ENCODE measurements around the gene ASB18. TPM values are rescaled to one million over a fixed set of nuclear protein-coding genes. Genes with fewer than 3 reads are reported as not detected.

The ASB18 gene
- total and polyA plus RNA-seq, 2 of the 13 experiments (the other 11 are each of a cell fraction or from before 2014, with no cell fraction given) = not detected

GRCh38 chr2:236215761-236216333 is 48.4 kb downstream of the ASB18 start:
- no peak for TF ChIP-seq HNRNPH1 (optimal IDR thresholded peaks at IDR 0.05; ENCODE audit: low read depth, low read length)
- no peak for TF ChIP-seq KDM5B (CRISPR knock-in tag; IDR thresholded peaks at IDR 0.05; ENCODE audit: borderline replicate concordance)
- TF ChIP-seq MNT (IDR thresholded peaks at IDR 0.05) = no peak
- no peak for TF ChIP-seq ZFP90 (CRISPR knock-in tag; IDR thresholded peaks at IDR 0.05; ENCODE audit: borderline replicate concordance)
- no peak for TF ChIP-seq ZNF572 (CRISPR knock-in tag; IDR thresholded peaks at IDR 0.05)
- TF ChIP-seq MED13 (CRISPR knock-in tag; IDR thresholded peaks at IDR 0.05) = no peak
- TF ChIP-seq NR2F2 (IDR thresholded peaks at IDR 0.05; ENCODE audit: borderline replicate concordance, low read depth) = no peak
- no peak for TF ChIP-seq ZNF263 (CRISPR knock-in tag; IDR thresholded peaks at IDR 0.05)
- no peak for TF ChIP-seq MZF1 (CRISPR knock-in tag; IDR thresholded peaks at IDR 0.05; ENCODE audit: borderline replicate concordance)
- no peak for TF ChIP-seq ZNF841 (CRISPR knock-in tag; IDR thresholded peaks at IDR 0.05; ENCODE audit: borderline replicate concordance)
- no peak for TF ChIP-seq NKX3-1 (CRISPR knock-in tag; IDR thresholded peaks at IDR 0.05)
- TF ChIP-seq ZBTB10 (CRISPR knock-in tag; IDR thresholded peaks at IDR 0.05; ENCODE audit: borderline replicate concordance) = no peak
- TF ChIP-seq ZBTB33 (CRISPR knock-in tag; IDR thresholded peaks at IDR 0.05) = no peak
- no peak for TF ChIP-seq CENPT (CRISPR knock-in tag; IDR thresholded peaks at IDR 0.05; ENCODE audit: low read depth)
- no peak for TF ChIP-seq GTF3A (CRISPR knock-in tag; conservative IDR thresholded peaks at IDR 0.05)
- TF ChIP-seq ZNF33A (CRISPR knock-in tag; IDR thresholded peaks at IDR 0.05; ENCODE audit: borderline replicate concordance) = no peak
- TF ChIP-seq MAF1 (CRISPR knock-in tag; IDR thresholded peaks at IDR 0.05; ENCODE audit: borderline replicate concordance) = no peak
- no peak for TF ChIP-seq AGO2 (optimal IDR thresholded peaks at IDR 0.05; ENCODE audit: low read depth, low read length)
- no peaks in the 10 kb centered on the region for H3K9me3 ChIP-seq (ENCODE audit: low read length)
- CTCF ChIA-PET (ENCODE audit: low intra/inter-chr PET ratio, low total read pairs) = no interaction called here
- ATAC-seq = no peak
- no peaks in the 10 kb centered on the region for H4K20me1 ChIP-seq (ENCODE audit: insufficient read depth, low read length)
- no peak overlapping the region for H3K27ac ChIP-seq (ENCODE audit: extremely low read length, insufficient read depth, low read length)
- intact Hi-C loops (cut with micrococcal nuclease; ENCODE audit: unreplicated experiment) (no loop called here), in situ Hi-C loops (cut with HindIII; ENCODE audit: extremely low pct_ligation_motif_present, low pct_unique_long_range_greater_than_20kb) (no loop called here)
- H3K79me2 ChIP-seq (ENCODE audit: insufficient read depth, low read length) = no peaks in the 10 kb centered on the region
- no peak overlapping the region for H3K4me3 ChIP-seq (replicated peaks in 1 of 3; ENCODE audit: insufficient read depth in 1 of 3, low read depth in 2 of 3, low read length in 3 of 3)
- DNase-seq (ENCODE audit: low spot score) = no peak
- peaks cover 3 to 57% of the 10 kb centered on the region in 2 experiments; a peak in 4 of 5 replicates for H3K27me3 ChIP-seq (ENCODE audit: control insufficient read depth in 1 of 2, insufficient read depth in 2 of 2, low read length in 2 of 2)
- H2AFZ ChIP-seq (ENCODE audit: low read length) = no peak overlapping the region
- no TSS peak for BruUV-seq (replicated peaks)
- POLR2A ChIA-PET = no interaction called here
- no peaks in the 10 kb centered on the region for H3K36me3 ChIP-seq (replicated peaks in 1 of 2; ENCODE audit: control insufficient read depth in 1 of 2, insufficient read depth in 2 of 2, low read length in 2 of 2)
- H3K4me1 ChIP-seq (ENCODE audit: insufficient read depth, low read length) = no peaks in the 10 kb centered on the region
- FAIRE-seq = no peak
- H3K4me2 ChIP-seq (ENCODE audit: low read depth, low read length) = no peak overlapping the region
- 17% methylated on average over 12 of the region's 12 CpGs for WGBS (ENCODE audit: low lambda C conversion rate)
- H3K9ac ChIP-seq (ENCODE audit: insufficient read depth, low read depth, low read length) = no peak overlapping the region
